ENCODE results near the gene NCAPD3. TPM values are rescaled to one million over a fixed set of nuclear protein-coding genes. Genes with fewer than 3 reads are reported as not detected.

The NCAPD3 gene
- total RNA-seq, 1 experiment from 2014 or later, result 52.2 TPM

GRCh38 chr11:134157451-134157850, 66.3 kb downstream of the NCAPD3 start:
- no peaks in the 10 kb centered on the region for H3K4me1 Mint-ChIP-seq
- Histone ChIP-seq H3K79me2 (ENCODE audit: insufficient read depth, low read length) (no peaks in the 10 kb centered on the region), H3K27ac (ENCODE audit: insufficient read length, low read depth, low read length) (no peak overlapping the region), H3K9ac (ENCODE audit: extremely low read depth, insufficient read length, low read length) (no peak overlapping the region), H4K20me1 (ENCODE audit: control insufficient read depth, insufficient read depth, insufficient read length) (no peaks in the 10 kb centered on the region), H3K56ac (ENCODE audit: insufficient read length, low read depth, low read length) (no peak overlapping the region), H3K4me1 (ENCODE audit: insufficient read depth, low read length) (no peaks in the 10 kb centered on the region), H2BK12ac (ENCODE audit: insufficient read length, low read depth, low read length) (no peak overlapping the region), H3K79me1 (ENCODE audit: insufficient read depth, low read depth, low read length, poor library complexity, severe bottlenecking) (no peaks in the 10 kb centered on the region), H4K5ac (ENCODE audit: insufficient read length, low read depth, low read length) (no peak overlapping the region), H4K8ac (replicated peaks; ENCODE audit: insufficient read length, low read depth, low read length) (no peak overlapping the region), H3K23me2 (ENCODE audit: insufficient read length, low read depth, low read length, poor library complexity, severe bottlenecking) (no peaks in the 10 kb centered on the region), H2BK15ac (ENCODE audit: low read depth, low read length) (no peak overlapping the region), H2BK5ac (ENCODE audit: insufficient read length, low read length) (no peak overlapping the region), H3K4ac (ENCODE audit: low read depth, low read length) (no peak overlapping the region), H3K14ac (ENCODE audit: insufficient read depth, low read length) (no peak overlapping the region), H2AFZ (ENCODE audit: low read length) (no peak overlapping the region), H2BK120ac (ENCODE audit: low read depth, low read length, poor library complexity, severe bottlenecking) (no peak overlapping the region), H3K4me2 (ENCODE audit: insufficient read depth, insufficient read length, low read length) (no peak overlapping the region), H3K27me3 (ENCODE audit: insufficient read depth, low read length) (no peaks in the 10 kb centered on the region), H2AK5ac (ENCODE audit: insufficient read length, low read length) (no peak overlapping the region), H2BK20ac (ENCODE audit: low read depth, low read length, poor library complexity, severe bottlenecking) (no peak overlapping the region), H3K23ac (ENCODE audit: insufficient read length, low read depth, low read length) (no peak overlapping the region), H3K18ac (ENCODE audit: insufficient read length, low read depth, low read length) (no peak overlapping the region), H4K91ac (ENCODE audit: insufficient read length, low read depth, low read length) (no peak overlapping the region), H3K9me3 (ENCODE audit: control insufficient read depth, low read depth, low read length) (peaks cover 20% of the 10 kb centered on the region), H3T11ph (ENCODE audit: low read length) (no peak overlapping the region)
- no CpG with 5 or more reads among the region's 4 CpGs for WGBS (ENCODE audit: extremely low coverage, insufficient read length, low lambda C conversion rate)
- H3K27ac Mint-ChIP-seq, result no peak overlapping the region
- TF ChIP-seq CTCF (conservative IDR thresholded peaks at IDR 0.05), result no peak
- no peak for DNase-seq
- peaks cover 89 to 97% (median 97%) of the 10 kb centered on the region in 3 experiments for H3K36me3 Mint-ChIP-seq (ENCODE audit: insufficient read depth in 1 of 3, low read depth in 3 of 3)
- H3K4me3 Mint-ChIP-seq, result no peak overlapping the region
- peaks cover 26 to 35% of the 10 kb centered on the region in 2 experiments for H3K9me3 Mint-ChIP-seq
- H3K27me3 Mint-ChIP-seq (ENCODE audit: low read depth), result peaks cover 2% of the 10 kb centered on the region
